Tibial nerve (tissue), 4 donors: ENCODE measurements around the gene ZNF574.

ENCODE experiments used
- CTCF ChIP-seq, 5 experiments: fragments of 200-600 bp in 3 of 5; fragments of 450-650 bp in 2 of 5; sonication (generic) in 3 of 5; IDR thresholded peaks; one replicate each; pipeline ENCODE4 v1.5.1; 2016 to 2019; ENCODE audit warnings: antibody characterized with exemption in 5 of 5, mild to moderate bottlenecking in 3 of 5, moderate library complexity in 2 of 5
- EP300 ChIP-seq, 2 donors: sonication (generic); formaldehyde crosslinking; IDR thresholded peaks; one replicate each; pipeline ENCODE4 v1.6.1; 2017; ENCODE audit warnings: antibody characterized with exemption in 2 of 2, mild to moderate bottlenecking in 1 of 2
- POLR2A ChIP-seq, 2 donors: fragments of 450-650 bp; IDR thresholded peaks; one replicate each; pipeline ENCODE4 v1.6.1; 2017; ENCODE audit warnings: antibody characterized with exemption in 2 of 2, mild to moderate bottlenecking in 2 of 2, moderate library complexity in 2 of 2

- no peak for TF ChIP-seq EP300 (IDR thresholded peaks at IDR 0.05)
- no peak for TF ChIP-seq CTCF (IDR thresholded peaks at IDR 0.05)
- TF ChIP-seq POLR2A (IDR thresholded peaks at IDR 0.05) = no peak
These were observed 22.8 kb downstream of the ZNF574 start for GRCh38 chr19:42098781-42099180.
